Liver (tissue), 9 donors: ENCODE results near the gene PRKCH. TPM values are rescaled to one million over a fixed set of nuclear protein-coding genes. Genes with fewer than 3 reads are reported as not detected.

ENCODE experiments used
- DNase-seq: peaks from one replicate; pipeline ENCODE4 v3.0.0-alpha.2; 2017; ENCODE audit warnings: low spot score
- H3K27ac ChIP-seq, 2 donors: one replicate each; pipeline ENCODE4 v1.7.0; 2013; ENCODE audit warnings: inconsistent platforms in 2 of 2, low read length in 2 of 2, control low read depth in 1 of 2, low read depth in 1 of 2, mild to moderate bottlenecking in 1 of 2
- H3K27me3 ChIP-seq, 4 donors: one replicate each; pipeline versions ENCODE4 v1.6.1 to v1.7.0; 2013; ENCODE audit warnings: low read length in 3 of 4, inconsistent platforms in 1 of 4, mild to moderate bottlenecking in 1 of 4, moderate library complexity in 1 of 4; ENCODE audit not compliant: control insufficient read depth in 4 of 4, insufficient read depth in 4 of 4
- H3K36me3 ChIP-seq, 4 donors: one replicate each; pipeline versions ENCODE4 v1.6.1 to v1.7.0; 2013; ENCODE audit warnings: low read length in 3 of 4, mild to moderate bottlenecking in 3 of 4, low read depth in 1 of 4, moderate library complexity in 1 of 4; ENCODE audit not compliant: control insufficient read depth in 4 of 4, insufficient read depth in 3 of 4
- H3K4me1 ChIP-seq, 4 donors: one replicate each; pipeline versions ENCODE4 v1.6.1 to v1.7.0; 2013; ENCODE audit warnings: low read length in 3 of 4, mild to moderate bottlenecking in 3 of 4, moderate library complexity in 1 of 4; ENCODE audit not compliant: control insufficient read depth in 4 of 4, insufficient read depth in 4 of 4
- H3K4me3 ChIP-seq, 3 donors: one replicate each; pipeline versions ENCODE4 v1.6.1 to v1.7.0; 2013; ENCODE audit warnings: low read length in 3 of 3, control low read depth in 1 of 3, low read depth in 1 of 3, mild to moderate bottlenecking in 1 of 3
- H3K9ac ChIP-seq, 2 donors: one replicate each; pipeline ENCODE4 v1.7.0; 2013; ENCODE audit warnings: low read length in 2 of 2, mild to moderate bottlenecking in 2 of 2, moderate library complexity in 2 of 2, control low read depth in 1 of 2, low read depth in 1 of 2
- H3K9me3 ChIP-seq, 4 donors: one replicate each; pipeline versions ENCODE4 v1.6.1 to v1.7.0; 2013; ENCODE audit warnings: low read length in 3 of 4; ENCODE audit not compliant: control insufficient read depth in 4 of 4
- CTCF ChIP-seq: fragments of 150-350 bp; IDR thresholded peaks from 2 replicates; pipeline ENCODE4 v1.5.1; 2017; ENCODE audit warnings: improper control_type of control experiment, low read depth, low read length; ENCODE audit not compliant: missing input control
- FOXA2 ChIP-seq: IDR thresholded peaks from 2 replicates; pipeline ENCODE4 v1.6.1; 2016; ENCODE audit warnings: antibody characterized with exemption
- GABPA ChIP-seq, 2 donors: IDR thresholded peaks in 1 of 2; conservative IDR thresholded peaks in 1 of 2; 2 replicates each; pipeline ENCODE4 v1.6.1; 2016; ENCODE audit warnings: antibody characterized with exemption in 2 of 2, mild to moderate bottlenecking in 1 of 2, moderate library complexity in 1 of 2
- HNF4G ChIP-seq: IDR thresholded peaks from 2 replicates; pipeline ENCODE4 v1.6.1; 2016; ENCODE audit warnings: antibody characterized with exemption
- JUND ChIP-seq, 2 donors: IDR thresholded peaks; 2 replicates each; pipeline ENCODE4 v1.6.1; 2016; ENCODE audit warnings: antibody characterized with exemption in 2 of 2
- NR2F2 ChIP-seq: IDR thresholded peaks from 2 replicates; pipeline ENCODE4 v1.6.1; 2016; ENCODE audit warnings: antibody characterized with exemption
- RAD21 ChIP-seq, 2 donors: IDR thresholded peaks; 2 replicates each; pipeline ENCODE4 v1.6.1; 2016; ENCODE audit warnings: antibody characterized with exemption in 2 of 2, mild to moderate bottlenecking in 2 of 2
- RXRA ChIP-seq, 2 donors: IDR thresholded peaks; 2 replicates each; pipeline ENCODE4 v1.6.1; 2017 to 2018; ENCODE audit warnings: antibody characterized with exemption in 2 of 2, mild to moderate bottlenecking in 1 of 2
- SP1 ChIP-seq: IDR thresholded peaks from 2 replicates; pipeline ENCODE4 v1.6.1; 2018; ENCODE audit warnings: antibody characterized with exemption, mild to moderate bottlenecking
- TAF1 ChIP-seq: conservative IDR thresholded peaks from 2 replicates; pipeline ENCODE4 v1.6.1; 2016; ENCODE audit warnings: antibody characterized with exemption, mild to moderate bottlenecking
- YY1 ChIP-seq: IDR thresholded peaks from 2 replicates; pipeline ENCODE4 v1.6.1; 2016; ENCODE audit warnings: antibody characterized with exemption, mild to moderate bottlenecking
- ZBTB33 ChIP-seq: IDR thresholded peaks from 2 replicates; pipeline ENCODE4 v1.6.1; 2016; ENCODE audit warnings: antibody characterized with exemption
- WGBS: extraction: QIAGEN DNeasy Blood & Tissue Kit; methylation state at CpG from one replicate; pipeline ENCODE4 v1.1.7; 2013; 5-methylcytosine and 5-hydroxymethylcytosine counted together
- polyA plus RNA-seq, 2 donors: library from polyadenylated mRNA; stranded (reverse) in 1 of 2; unstranded in 1 of 2; fragments of 200-250 nt in 1 of 2; fragments of >200 nt in 1 of 2; fragmentation: Nextera tagmentation in 1 of 2; extraction: Ambion mirVana in 1 of 2; gene quantifications; one replicate each; pipeline versions ENCODE4 v1.2.1 to v1.2.3, GENCODE V29; 2013 to 2015
- total RNA-seq, 2 donors: library from RNA; depleted of rRNA; stranded (reverse); fragments of >200 nt; gene quantifications; one replicate each; pipeline ENCODE4 v1.2.3, GENCODE V29; 2014
- TF ChIP-seq, protein P1 (sequence below): IDR thresholded peaks from 2 replicates; pipeline ENCODE4 v1.6.1; 2016; ENCODE audit warnings: antibody characterized with exemption
- donor health status: healthy.
- donor health status: healthy.
- donor health status: healthy.
- donor health status: healthy.
- donor health status: healthy.

PRKCH gene
- total and polyA plus RNA-seq, 4 donors: 3.9 to 13.7 (median 7.0) TPM

- 81% methylated on average over 5 of the region's 5 CpGs for WGBS
- H3K36me3 ChIP-seq: no peaks in the 10 kb centered on the region
Measured at GRCh38 chr14:61486930-61487495, 165.6 kb downstream of the PRKCH start.

DNA sequence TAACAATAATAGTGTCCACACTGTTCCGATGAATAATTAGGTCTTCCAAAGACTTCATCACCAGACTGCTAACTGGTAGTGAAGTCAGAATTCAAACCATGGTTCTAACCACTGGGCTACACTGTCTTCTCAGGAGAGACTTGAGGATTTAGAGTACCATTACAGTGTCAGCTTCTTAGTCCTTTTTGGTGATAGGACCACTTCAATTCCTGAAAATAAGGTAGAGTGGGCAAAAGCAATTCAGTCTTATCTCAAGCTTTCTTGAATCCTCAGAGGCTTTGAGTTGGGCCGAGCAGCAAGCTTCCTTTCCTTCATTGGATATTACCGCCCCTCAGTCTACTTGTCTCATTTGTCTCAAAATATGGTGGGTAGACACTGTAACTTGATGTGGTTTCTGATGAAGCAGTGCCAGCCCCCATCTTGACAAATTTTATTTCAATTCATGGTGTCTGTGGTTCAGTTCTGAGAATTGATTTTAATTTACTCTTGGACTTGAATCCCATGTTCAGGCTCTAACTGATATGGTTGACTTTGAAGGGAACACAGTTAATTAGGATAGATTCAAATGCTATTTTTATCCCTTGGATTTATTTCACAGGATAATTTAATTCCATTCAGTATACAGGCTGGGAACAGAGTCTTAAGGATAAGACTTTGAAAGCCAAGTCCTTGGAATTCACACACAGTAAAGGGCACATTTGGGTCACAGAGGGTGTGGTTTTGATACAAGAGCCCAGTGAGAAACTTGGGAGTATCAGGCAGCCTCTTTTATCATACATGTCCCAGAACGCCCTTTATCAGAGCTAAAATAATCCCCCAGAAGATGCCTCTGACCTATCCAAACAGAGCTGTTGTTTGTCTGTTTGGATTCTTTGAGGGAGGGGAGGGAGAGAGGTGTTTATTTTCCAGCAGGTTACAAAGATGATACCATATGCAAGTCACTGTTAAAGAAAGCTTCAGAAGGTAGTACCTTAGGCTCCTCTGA lies 167.3 kb downstream of the PRKCH start:
- no peak for TF ChIP-seq YY1
- TF ChIP-seq RAD21 (IDR thresholded peaks at IDR 0.05): peak in 1 of 2 donors; percentile 12
- TF ChIP-seq GABPA (IDR thresholded peaks at IDR 0.05 in 1 of 2, conservative IDR thresholded peaks at IDR 0.05 in 1 of 2): no peak
- no peak for TF ChIP-seq CTCF
- TF ChIP-seq NR2F2: peak; percentile 87
- peak; percentile 23 to 35 for TF ChIP-seq RXRA (IDR thresholded peaks at IDR 0.05)
- no peak overlapping the region for H3K9ac ChIP-seq
- no peak overlapping the region for H3K4me3 ChIP-seq
- 81% methylated on average over 4 of the region's 4 CpGs for WGBS
- H3K36me3 ChIP-seq: no peaks in the 10 kb centered on the region
- H3K27me3 ChIP-seq: no peaks in the 10 kb centered on the region
- no peaks in the 10 kb centered on the region for H3K9me3 ChIP-seq
- no peak for DNase-seq
- no peak overlapping the region for H3K27ac ChIP-seq
- peaks cover 0 to 18% (median 11%) of the 10 kb centered on the region in 4 donors for H3K4me1 ChIP-seq

More at GRCh38 chr14:61486930-61487495, 165.6 kb downstream of the PRKCH start:
- no peak overlapping the region for H3K4me3 ChIP-seq
- H3K27me3 ChIP-seq: no peaks in the 10 kb centered on the region
- TF ChIP-seq FOXA2: no peak
- TF ChIP-seq, protein P1, sequence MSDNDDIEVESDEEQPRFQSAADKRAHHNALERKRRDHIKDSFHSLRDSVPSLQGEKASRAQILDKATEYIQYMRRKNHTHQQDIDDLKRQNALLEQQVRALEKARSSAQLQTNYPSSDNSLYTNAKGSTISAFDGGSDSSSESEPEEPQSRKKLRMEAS: no peak
- TF ChIP-seq JUND (IDR thresholded peaks at IDR 0.05): no peak
- no peak for TF ChIP-seq SP1
- no peaks in the 10 kb centered on the region for H3K9me3 ChIP-seq
- H3K9ac ChIP-seq: no peak overlapping the region
- H3K27ac ChIP-seq: no peak overlapping the region
- H3K4me1 ChIP-seq: peaks cover 0 to 18% (median 11%) of the 10 kb centered on the region in 4 donors
- no peak for DNase-seq

- Histone ChIP-seq H3K4me3 (no peak overlapping the region), H3K4me1 (peaks cover 0 to 18% (median 11%) of the 10 kb centered on the region in 4 donors), H3K9me3 (no peaks in the 10 kb centered on the region), H3K27ac (peak overlapping the region in 1 of 2 donors; percentile 7), H3K27me3 (no peaks in the 10 kb centered on the region), H3K9ac (no peak overlapping the region), H3K36me3 (no peaks in the 10 kb centered on the region)
- 82% methylated on average over 2 of the region's 2 CpGs for WGBS
- TF ChIP-seq TAF1 (no peak), RAD21 (IDR thresholded peaks at IDR 0.05) (no peak), JUND (IDR thresholded peaks at IDR 0.05) (no peak), YY1 (no peak), ZBTB33 (no peak), GABPA (IDR thresholded peaks at IDR 0.05 in 1 of 2, conservative IDR thresholded peaks at IDR 0.05 in 1 of 2) (no peak), HNF4G (no peak), SP1 (no peak)
- no peak for DNase-seq
Measured at GRCh38 chr14:61489512-61489911, 168.1 kb downstream of the PRKCH start.
